Osteoblast (primary cell): ENCODE measurements around the gene SMOC1. TPM values are rescaled to one million over a fixed set of nuclear protein-coding genes. Genes with fewer than 3 reads are reported as not detected.

ENCODE experiments used
- DNase-seq: peaks from one replicate; pipeline ENCODE4 v3.0.0; 2011; ENCODE audit warnings: low spot score, mixed read lengths; ENCODE audit not compliant: insufficient read length; ENCODE audit errors: missing footprints
- H2AFZ ChIP-seq: 2 replicates; pipeline ENCODE4 v1.6.0; 2011; ENCODE audit warnings: mild to moderate bottlenecking, low read length
- H3K27ac ChIP-seq: 2 replicates; pipeline ENCODE4 v1.5.1; 2011; ENCODE audit warnings: mild to moderate bottlenecking, low read depth, low read length, moderate library complexity
- H3K27me3 ChIP-seq: 2 replicates; pipeline ENCODE4 v1.6.0; 2012; ENCODE audit warnings: mild to moderate bottlenecking, control low read depth, inconsistent platforms, low read length, moderate library complexity; ENCODE audit not compliant: insufficient read depth
- H3K36me3 ChIP-seq: 2 replicates; pipeline ENCODE4 v1.5.1; 2011; ENCODE audit warnings: mild to moderate bottlenecking, low read length, control low read depth, moderate library complexity; ENCODE audit not compliant: insufficient read depth
- H3K4me1 ChIP-seq: 2 replicates; pipeline ENCODE4 v1.5.1; 2011; ENCODE audit warnings: mild to moderate bottlenecking, low read length, control low read depth, moderate library complexity; ENCODE audit not compliant: insufficient read depth
- H3K4me2 ChIP-seq: 2 replicates; pipeline ENCODE4 v1.6.0; 2011; ENCODE audit warnings: mild to moderate bottlenecking, low read length; ENCODE audit not compliant: insufficient read depth
- H3K4me3 ChIP-seq: fragments of 200-600 bp; sonication (generic); 3 replicates; pipeline ENCODE4 v1.5.1; 2012; ENCODE audit warnings: mild to moderate bottlenecking, low read length, inconsistent platforms; ENCODE audit not compliant: insufficient read depth
- H3K79me2 ChIP-seq: 2 replicates; pipeline ENCODE4 v1.6.0; 2012; ENCODE audit warnings: mild to moderate bottlenecking, low read length, control low read depth, inconsistent platforms; ENCODE audit not compliant: insufficient read depth
- H3K9me3 ChIP-seq: 2 replicates; pipeline ENCODE4 v1.5.1; 2011; ENCODE audit warnings: low read depth, low read length, control low read depth
- H4K20me1 ChIP-seq: 2 replicates; pipeline ENCODE4 v1.6.0; 2012; ENCODE audit warnings: mild to moderate bottlenecking, low read length, control low read depth; ENCODE audit not compliant: insufficient read depth
- CTCF ChIP-seq: IDR thresholded peaks from 2 replicates; pipeline ENCODE4 v1.5.1; 2011; ENCODE audit warnings: mild to moderate bottlenecking, low read depth, low read length, moderate library complexity; ENCODE audit errors: extremely low read depth
- total RNA-seq: library from RNA; depleted of rRNA; stranded (reverse); fragments of >200 nt; gene quantifications from 2 replicates; pipeline ENCODE4 v1.2.3, GENCODE V29; 2012

SMOC1 gene
- total RNA-seq, 1 donor = 25.7 TPM

- Histone ChIP-seq H3K4me1 (no peaks in the 10 kb centered on the region), H3K4me3 (no peak overlapping the region), H3K9me3 (no peaks in the 10 kb centered on the region), H3K27me3 (no peaks in the 10 kb centered on the region), H3K27ac (no peak overlapping the region), H3K79me2 (no peaks in the 10 kb centered on the region), H2AFZ (no peak overlapping the region), H4K20me1 (no peaks in the 10 kb centered on the region), H3K4me2 (no peak overlapping the region), H3K36me3 (no peaks in the 10 kb centered on the region)
- no peak for DNase-seq
- TF ChIP-seq CTCF = no peak
Measured at GRCh38 chr14:69909826-69910550, 30.8 kb downstream of the SMOC1 start.

- Histone ChIP-seq H3K79me2 (no peaks in the 10 kb centered on the region), H3K9me3 (no peaks in the 10 kb centered on the region), H4K20me1 (no peaks in the 10 kb centered on the region), H3K4me3 (no peak overlapping the region), H3K4me1 (no peaks in the 10 kb centered on the region), H3K27ac (no peak overlapping the region), H2AFZ (no peak overlapping the region), H3K4me2 (no peak overlapping the region), H3K36me3 (no peaks in the 10 kb centered on the region), H3K27me3 (no peaks in the 10 kb centered on the region)
- no peak for TF ChIP-seq CTCF
- DNase-seq = no peak
Measured at GRCh38 chr14:69910871-69911270, 31.7 kb downstream of the SMOC1 start.

GRCh38 chr14:69913686-69914085, 34.5 kb downstream of the SMOC1 start:
- Histone ChIP-seq H2AFZ (no peak overlapping the region), H3K4me2 (no peak overlapping the region), H3K4me1 (no peaks in the 10 kb centered on the region), H3K79me2 (no peaks in the 10 kb centered on the region), H3K27me3 (no peaks in the 10 kb centered on the region), H3K4me3 (no peak overlapping the region), H4K20me1 (no peaks in the 10 kb centered on the region), H3K36me3 (no peaks in the 10 kb centered on the region), H3K9me3 (no peaks in the 10 kb centered on the region), H3K27ac (no peak overlapping the region)
- no peak for DNase-seq
- TF ChIP-seq CTCF = no peak

DNA sequence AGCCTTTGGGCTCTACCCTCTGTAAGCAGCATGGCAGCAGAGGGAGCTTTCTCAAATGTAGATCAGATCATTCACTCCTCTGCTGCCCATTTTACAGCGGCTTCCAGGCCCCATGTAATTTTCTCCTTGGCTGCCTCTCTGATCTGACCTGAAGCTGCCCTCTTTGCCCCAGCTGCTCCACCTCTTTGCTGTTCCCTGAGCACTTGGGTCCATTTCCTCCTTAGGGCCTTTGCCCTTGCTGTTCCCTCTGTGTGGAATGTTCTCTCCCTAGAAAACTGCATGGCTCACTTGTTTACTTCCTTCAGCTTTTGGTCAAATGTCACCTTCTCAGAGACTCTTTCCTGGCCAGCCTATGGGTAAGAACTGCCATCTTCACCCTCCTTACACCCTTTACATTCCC, 37.2 kb downstream of the SMOC1 start:
- Histone ChIP-seq H3K4me3 (no peak overlapping the region), H2AFZ (no peak overlapping the region), H3K79me2 (no peaks in the 10 kb centered on the region), H3K4me1 (peaks cover 8% of the 10 kb centered on the region), H3K4me2 (no peak overlapping the region), H3K36me3 (no peaks in the 10 kb centered on the region), H3K27ac (no peak overlapping the region), H3K9me3 (no peaks in the 10 kb centered on the region), H3K27me3 (no peaks in the 10 kb centered on the region), H4K20me1 (no peaks in the 10 kb centered on the region)
- no peak for TF ChIP-seq CTCF
- DNase-seq = no peak
